KOPT-K1 (cell line): ENCODE measurements around the gene SLC2A11.
A peak's percentile ranks its signal among the peaks of the same experiment; 100 is the strongest.

Source experiments
- H3K27ac ChIP-seq: fragments of 200-600 bp; sonication (generic); 2 replicates; pipeline ENCODE4 v1.5.1; 2016; ENCODE audit warnings: antibody characterized with exemption, mild to moderate bottlenecking, low read depth, low read length; ENCODE audit not compliant: poor library complexity, severe bottlenecking
- H3K36me3 ChIP-seq: fragments of 200-600 bp; sonication (generic); 2 replicates; pipeline ENCODE4 v1.5.1; 2017; ENCODE audit warnings: antibody characterized with exemption, mild to moderate bottlenecking, low read length, moderate library complexity; ENCODE audit not compliant: insufficient read depth
- H3K9me3 ChIP-seq: fragments of 200-600 bp; sonication (generic); 2 replicates; pipeline ENCODE4 v1.5.1; 2017; ENCODE audit warnings: antibody characterized with exemption, low read length, mild to moderate bottlenecking; ENCODE audit not compliant: insufficient read depth, poor library complexity, severe bottlenecking

SLC2A11 gene

GRCh38 chr22:23884140-23884539 lies 26.5 kb downstream of the SLC2A11 start:
- Histone ChIP-seq H3K27ac (no peak overlapping the region), H3K9me3 (no peaks in the 10 kb centered on the region), H3K36me3 (no peaks in the 10 kb centered on the region)

DNA sequence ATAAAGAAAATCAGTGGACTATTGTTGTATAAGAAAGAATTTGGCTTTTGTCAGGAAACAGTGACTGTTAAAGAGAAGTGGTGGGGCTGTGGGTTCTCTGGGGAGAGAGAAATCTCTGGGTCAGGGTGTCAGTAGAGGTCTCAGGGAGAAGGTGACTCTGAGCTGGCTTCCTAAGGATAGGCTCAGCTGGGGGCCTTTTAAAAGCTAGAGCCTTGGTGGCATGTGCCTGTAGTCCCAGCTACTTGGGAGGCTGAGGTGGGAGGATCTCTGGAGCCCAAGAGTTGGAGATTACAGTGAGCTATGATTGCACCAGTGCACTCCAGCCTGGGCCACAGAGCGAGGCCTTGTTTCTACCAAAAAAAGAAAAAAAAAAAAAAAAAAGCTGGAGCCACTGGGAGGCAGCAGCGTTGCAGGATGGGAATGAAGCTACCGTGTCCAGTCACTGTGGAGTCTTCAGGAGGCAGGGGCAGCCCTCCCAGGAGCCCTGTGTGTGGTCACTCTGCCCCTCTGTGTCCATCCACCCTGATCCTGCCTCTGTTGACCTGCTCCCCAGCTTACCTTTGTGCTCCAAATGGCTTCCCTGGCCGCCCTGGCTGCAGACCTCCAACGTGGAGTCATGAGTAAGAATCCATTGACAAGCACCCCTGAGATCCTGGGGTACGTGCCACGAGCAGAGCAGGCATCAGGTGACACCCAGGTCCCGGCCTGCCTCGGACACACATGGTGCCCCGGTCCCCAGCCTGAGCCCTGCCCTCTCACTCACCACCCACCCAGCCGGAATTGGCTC lies 31.1 kb downstream of the SLC2A11 start:
- Histone ChIP-seq H3K27ac (no peak overlapping the region), H3K36me3 (no peaks in the 10 kb centered on the region), H3K9me3 (no peaks in the 10 kb centered on the region)

DNA sequence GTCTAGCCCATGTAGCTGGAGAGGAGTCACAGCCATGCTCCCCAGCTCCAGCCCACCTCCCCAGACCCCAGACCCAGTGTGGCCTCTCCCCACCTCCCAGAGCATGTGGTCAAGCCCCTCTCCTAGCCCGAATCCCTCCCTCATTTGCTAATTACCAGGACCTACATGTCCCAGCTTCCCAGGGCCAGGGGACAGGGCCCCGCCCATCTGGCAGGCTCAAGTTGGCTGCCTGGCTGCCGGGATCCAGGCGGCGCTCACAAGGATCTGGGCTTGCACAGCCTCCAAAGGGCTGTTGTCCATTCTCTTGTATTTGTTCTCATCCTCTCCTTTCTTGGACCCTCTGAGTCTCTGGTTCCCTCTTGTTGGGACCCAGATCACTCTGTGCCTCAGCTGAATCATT lies 31.9 kb downstream of the SLC2A11 start:
- Histone ChIP-seq H3K36me3 (no peaks in the 10 kb centered on the region), H3K27ac (no peak overlapping the region), H3K9me3 (no peaks in the 10 kb centered on the region)

DNA sequence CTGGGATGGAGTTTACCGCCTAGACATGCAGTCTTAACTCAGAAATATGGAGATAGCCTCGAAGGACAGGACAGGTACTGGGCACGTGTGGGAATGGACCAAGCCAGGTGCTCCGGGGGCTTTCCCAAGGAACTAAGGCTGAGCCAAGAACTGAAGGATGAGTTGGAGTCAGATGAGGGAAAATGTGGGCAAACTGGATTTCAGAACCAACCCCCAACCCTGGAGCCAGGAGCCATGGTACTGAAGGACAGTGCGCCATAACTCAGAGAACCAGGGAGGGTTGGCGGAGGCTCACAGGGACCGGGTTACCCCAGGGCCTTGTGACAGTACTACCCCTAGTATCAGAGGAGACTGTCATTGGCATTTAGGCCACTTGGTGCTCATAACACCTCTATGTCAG lies 34.1 kb downstream of the SLC2A11 start:
- Histone ChIP-seq H3K36me3 (peaks cover 17% of the 10 kb centered on the region), H3K27ac (no peak overlapping the region), H3K9me3 (no peaks in the 10 kb centered on the region)

DNA sequence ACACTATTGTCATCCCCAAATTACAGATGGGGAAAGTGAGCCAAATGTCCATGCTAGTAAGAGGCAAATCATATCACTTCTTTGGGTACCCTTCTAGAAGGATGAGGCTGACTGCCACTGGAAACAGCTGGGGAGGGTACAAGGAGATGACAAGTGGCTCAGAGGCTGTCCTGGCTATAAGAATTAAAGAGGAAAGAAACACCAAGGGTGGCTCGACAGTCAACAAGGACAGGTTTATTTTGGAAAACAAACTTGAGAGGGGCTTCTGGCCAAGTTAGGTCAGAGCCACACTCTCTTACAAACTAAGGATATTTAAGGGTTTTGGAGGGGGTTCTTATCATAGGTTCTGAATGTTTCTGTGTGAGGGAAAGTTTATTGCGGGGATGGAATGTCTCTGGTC lies 34.5 kb downstream of the SLC2A11 start:
- no peaks in the 10 kb centered on the region for H3K9me3 ChIP-seq
- no peak overlapping the region for H3K27ac ChIP-seq

GRCh38 chr22:23892706-23893105 lies 35.0 kb downstream of the SLC2A11 start:
- peak overlapping the region; percentile 81 for H3K27ac ChIP-seq
- no peaks in the 10 kb centered on the region for H3K9me3 ChIP-seq
- peaks cover 27% of the 10 kb centered on the region for H3K36me3 ChIP-seq

More for the DNA sequence above, 34.5 kb downstream of the SLC2A11 start:
- peaks cover 21% of the 10 kb centered on the region for H3K36me3 ChIP-seq

- H3K9me3 ChIP-seq: no peaks in the 10 kb centered on the region
- H3K36me3 ChIP-seq: peaks cover 33% of the 10 kb centered on the region
- H3K27ac ChIP-seq: peak overlapping the region; percentile 81
These were observed 35.7 kb downstream of the SLC2A11 start for GRCh38 chr22:23893121-23893944.

GRCh38 chr22:23893945-23894709 lies 36.5 kb downstream of the SLC2A11 start, which contains the start of gene MIF:
Gene MIF, plus strand, starts transcription at chr22:23894383. Its CDS starts 92 bp downstream, at chr22:23894475.
- Histone ChIP-seq H3K27ac (peak within 1 kb of the TSS; percentile 81), H3K9me3 (no peaks in the 10 kb centered on the region), H3K36me3 (peaks cover 36% of the 10 kb centered on the region)

GRCh38 chr22:23894710-23895598 lies 37.3 kb downstream of the SLC2A11 start:
- peaks cover 36% of the 10 kb centered on the region for H3K36me3 ChIP-seq
- H3K9me3 ChIP-seq: no peaks in the 10 kb centered on the region
- H3K27ac ChIP-seq: peak overlapping the region; percentile 81

DNA sequence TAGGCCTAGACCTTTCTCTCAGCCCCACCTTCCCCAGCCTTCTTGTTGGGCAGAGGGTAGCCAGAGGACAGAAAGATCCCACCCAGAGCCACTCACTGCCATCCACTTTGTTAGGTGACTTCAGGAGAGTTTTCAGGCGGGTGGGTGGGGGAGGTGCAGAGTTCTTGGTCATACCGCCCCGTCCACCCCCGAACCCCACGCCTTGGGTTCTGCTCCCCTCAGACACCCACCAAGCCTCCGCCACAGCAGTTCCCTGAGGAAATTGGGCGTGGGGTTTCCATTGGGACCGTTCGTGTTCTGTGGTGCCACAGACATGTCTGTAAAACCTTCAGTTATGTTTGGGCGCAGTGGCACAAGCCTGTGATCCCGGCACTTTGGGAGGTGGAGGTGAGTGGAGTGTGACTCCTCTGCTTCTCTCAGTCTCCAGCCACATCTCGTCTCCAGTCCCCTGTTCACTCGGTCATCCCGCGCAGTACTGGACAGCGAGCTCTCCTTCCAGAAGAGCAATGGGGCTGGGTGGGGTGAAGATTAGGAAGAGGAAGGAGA lies 38.0 kb downstream of the SLC2A11 start:
- H3K36me3 ChIP-seq: peaks cover 36% of the 10 kb centered on the region

GRCh38 chr22:23896166-23896522 lies 38.5 kb downstream of the SLC2A11 start:
- H3K9me3 ChIP-seq: no peaks in the 10 kb centered on the region
- peak overlapping the region; percentile 81 for H3K27ac ChIP-seq
- H3K36me3 ChIP-seq: peaks cover 36% of the 10 kb centered on the region

More for the DNA sequence above, 38.0 kb downstream of the SLC2A11 start:
- Histone ChIP-seq H3K27ac (peak overlapping the region; percentile 81), H3K9me3 (no peaks in the 10 kb centered on the region)

GRCh38 chr22:23896523-23897186 lies 39.0 kb downstream of the SLC2A11 start:
- H3K36me3 ChIP-seq: peaks cover 36% of the 10 kb centered on the region
- H3K9me3 ChIP-seq: no peaks in the 10 kb centered on the region
- H3K27ac ChIP-seq: no peak overlapping the region

GRCh38 chr22:23897320-23897719 lies 39.6 kb downstream of the SLC2A11 start:
- H3K36me3 ChIP-seq: peaks cover 36% of the 10 kb centered on the region
- no peaks in the 10 kb centered on the region for H3K9me3 ChIP-seq
- H3K27ac ChIP-seq: no peak overlapping the region
